DND-41 (cell line): ENCODE measurements around the gene POLRMT.

Source experiments
- ATAC-seq: fragments of 200-7000 bp; cut with Tn5 transposase; 3 replicates; pipeline ENCODE4 v1.9.1; 2021; ENCODE audit warnings: low read depth; ENCODE audit not compliant: insufficient read depth
- DNase-seq: peaks from one replicate; pipeline ENCODE4 v3.0.0-alpha.2; 2020
- H2AFZ ChIP-seq: 2 replicates; pipeline ENCODE4 v1.6.0; 2012; ENCODE audit warnings: low read depth, low read length
- H3K27ac ChIP-seq: 2 replicates; pipeline ENCODE4 v1.5.1; 2012; ENCODE audit warnings: low read length, inconsistent platforms
- H3K27me3 ChIP-seq: fragments of 200-600 bp; sonication (generic); 2 replicates; pipeline ENCODE4 v1.6.0; 2012; ENCODE audit warnings: low read length, mild to moderate bottlenecking, inconsistent platforms; ENCODE audit not compliant: insufficient read depth, poor library complexity
- H3K36me3 ChIP-seq: 2 replicates; pipeline ENCODE4 v1.5.1; 2012; ENCODE audit warnings: low read length, inconsistent platforms; ENCODE audit not compliant: insufficient read depth
- H3K4me1 ChIP-seq: 2 replicates; pipeline ENCODE4 v1.5.1; 2012; ENCODE audit warnings: mild to moderate bottlenecking, low read length; ENCODE audit not compliant: insufficient read depth
- H3K4me2 ChIP-seq: 2 replicates; pipeline ENCODE4 v1.6.0; 2012; ENCODE audit warnings: mild to moderate bottlenecking, moderate library complexity, low read length, inconsistent platforms; ENCODE audit not compliant: insufficient read depth
- H3K4me3 ChIP-seq, 2 experiments: fragments of 200-600 bp in 1 of 2; shearing (Covaris generic) in 1 of 2; 2 replicates each; pipeline ENCODE4 v1.5.1; 2012 to 2016; ENCODE audit warnings: inconsistent platforms in 2 of 2, low read length in 2 of 2, mild to moderate bottlenecking in 2 of 2, low read depth in 1 of 2, moderate library complexity in 1 of 2
- H3K79me2 ChIP-seq: 2 replicates; pipeline ENCODE4 v1.6.0; 2012; ENCODE audit warnings: low read length, inconsistent platforms; ENCODE audit not compliant: insufficient read depth
- H3K9ac ChIP-seq: 2 replicates; pipeline ENCODE4 v1.6.0; 2012; ENCODE audit warnings: low read depth, mild to moderate bottlenecking, inconsistent platforms, low read length, moderate library complexity
- H3K9me3 ChIP-seq: 2 replicates; pipeline ENCODE4 v1.5.1; 2012; ENCODE audit warnings: low read length, moderate library complexity, mild to moderate bottlenecking, inconsistent platforms; ENCODE audit not compliant: insufficient read depth, severe bottlenecking
- H4K20me1 ChIP-seq: 2 replicates; pipeline ENCODE4 v1.6.0; 2012; ENCODE audit warnings: low read length; ENCODE audit not compliant: insufficient read depth
- CTCF ChIP-seq: IDR thresholded peaks from 2 replicates; pipeline ENCODE4 v1.5.1; 2012; ENCODE audit warnings: borderline replicate concordance, low read length, moderate library complexity, mild to moderate bottlenecking; ENCODE audit not compliant: poor library complexity, severe bottlenecking; ENCODE audit errors: extremely low read depth
- EZH2 ChIP-seq: IDR thresholded peaks from 3 replicates; pipeline ENCODE4 v1.6.1; 2012; ENCODE audit warnings: borderline replicate concordance, low read depth, mild to moderate bottlenecking, moderate library complexity, low read length, inconsistent platforms; ENCODE audit not compliant: severe bottlenecking

The POLRMT gene

GRCh38 chr19:658916-659839, 25.8 kb upstream of the POLRMT start:
- peak overlapping the region; percentile 95; the same call in 1 of the 2 replicates for H3K4me2 ChIP-seq
- H3K9ac ChIP-seq, result no peak overlapping the region

GRCh38 chr19:658059-658839, 24.9 kb upstream of the POLRMT start:
- Histone ChIP-seq H3K9ac (no peak overlapping the region), H3K9me3 (no peaks in the 10 kb centered on the region), H4K20me1 (peaks cover 92% of the 10 kb centered on the region), H3K27me3 (no peaks in the 10 kb centered on the region), H2AFZ (no peak overlapping the region), H3K4me3 (no peak overlapping the region), H3K4me2 (no peak overlapping the region), H3K4me1 (peaks cover 38% of the 10 kb centered on the region), H3K27ac (no peak overlapping the region), H3K79me2 (peaks cover 97% of the 10 kb centered on the region), H3K36me3 (peaks cover 75% of the 10 kb centered on the region)
- no peak for ATAC-seq
- TF ChIP-seq EZH2 (no peak), CTCF (no peak)
- no peak for DNase-seq

More at GRCh38 chr19:658916-659839, 25.8 kb upstream of the POLRMT start:
- H3K27me3 ChIP-seq, result no peaks in the 10 kb centered on the region
- peaks cover 82% of the 10 kb centered on the region for H4K20me1 ChIP-seq
- peaks cover 48% of the 10 kb centered on the region for H3K4me1 ChIP-seq
- H3K27ac ChIP-seq, result no peak overlapping the region
- no peak for ATAC-seq
- H2AFZ ChIP-seq, result no peak overlapping the region
- peaks cover 92% of the 10 kb centered on the region for H3K79me2 ChIP-seq
- no peaks in the 10 kb centered on the region for H3K9me3 ChIP-seq
- no peak for DNase-seq
- peaks cover 66% of the 10 kb centered on the region for H3K36me3 ChIP-seq
- no peak for TF ChIP-seq EZH2
- no peak for TF ChIP-seq CTCF
- H3K4me3 ChIP-seq, result no peak overlapping the region

- ATAC-seq, result no peak
- DNase-seq, result no peak
- H3K4me2 ChIP-seq, result no peak overlapping the region
- no peak overlapping the region for H2AFZ ChIP-seq
- peaks cover 97% of the 10 kb centered on the region for H4K20me1 ChIP-seq
- peaks cover 38% of the 10 kb centered on the region for H3K4me1 ChIP-seq
- no peaks in the 10 kb centered on the region for H3K9me3 ChIP-seq
- peaks cover 82% of the 10 kb centered on the region for H3K36me3 ChIP-seq
- H3K79me2 ChIP-seq, result peaks cover 99% of the 10 kb centered on the region
- H3K27ac ChIP-seq, result no peak overlapping the region
- no peaks in the 10 kb centered on the region for H3K27me3 ChIP-seq
- H3K9ac ChIP-seq, result no peak overlapping the region
- no peak for TF ChIP-seq CTCF
- TF ChIP-seq EZH2, result no peak
- no peak overlapping the region for H3K4me3 ChIP-seq
These were observed 24.3 kb upstream of the POLRMT start for GRCh38 chr19:657611-658010.
